Endothelial cell (in vitro differentiated cells): Measurements from ENCODE around the gene SPC25. TPM values are rescaled to one million over a fixed set of nuclear protein-coding genes. Genes with fewer than 3 reads are reported as not detected.

Source experiments
- DNase-seq: peaks from one replicate; pipeline ENCODE4 v3.0.0; 2021; ENCODE audit warnings: low spot score
- H3K27ac Mint-ChIP-seq: one replicate; pipeline ENCODE4 v1.8.0; 2021; ENCODE audit warnings: mixed read lengths, inconsistent platforms; ENCODE audit not compliant: unreplicated experiment
- H3K27me3 Mint-ChIP-seq: one replicate; pipeline ENCODE4 v1.8.0; 2021; ENCODE audit warnings: mild to moderate bottlenecking, moderate library complexity, mixed read lengths, inconsistent platforms; ENCODE audit not compliant: unreplicated experiment
- H3K36me3 Mint-ChIP-seq: one replicate; pipeline ENCODE4 v1.8.0; 2021; ENCODE audit warnings: mild to moderate bottlenecking, low read depth, mixed read lengths, inconsistent platforms; ENCODE audit not compliant: unreplicated experiment
- H3K4me1 Mint-ChIP-seq: one replicate; pipeline ENCODE4 v1.8.0; 2021; ENCODE audit warnings: mild to moderate bottlenecking, mixed read lengths, inconsistent platforms; ENCODE audit not compliant: unreplicated experiment
- H3K4me3 Mint-ChIP-seq: one replicate; pipeline ENCODE4 v1.8.0; 2021; ENCODE audit warnings: mild to moderate bottlenecking, mixed read lengths, inconsistent platforms; ENCODE audit not compliant: unreplicated experiment
- H3K9me3 Mint-ChIP-seq: one replicate; pipeline ENCODE4 v1.8.0; 2021; ENCODE audit warnings: mixed read lengths, inconsistent platforms; ENCODE audit not compliant: unreplicated experiment
- CTCF ChIP-seq: fragments of 200-600 bp; sonication (generic); IDR thresholded peaks from one replicate; pipeline ENCODE4 v1.5.0; 2021; ENCODE audit warnings: antibody characterized with exemption; ENCODE audit not compliant: unreplicated experiment
- total RNA-seq: library from RNA; stranded (reverse); fragmentation: NEBNext Ultra II Directional; extraction: Animal tissue kit (Norgen Biotek cat#: 25700); gene quantifications from one replicate; pipeline ENCODE4 v1.2.1, GENCODE V29; 2021; ENCODE audit not compliant: unreplicated experiment

The SPC25 gene
- total RNA-seq, 1 donor from 2014 or later = 6.2 TPM

GRCh38 chr2:168821577-168821976, 68.7 kb downstream of the SPC25 start:
- H3K27ac Mint-ChIP-seq = no peak overlapping the region
- H3K9me3 Mint-ChIP-seq = no peaks in the 10 kb centered on the region
- peaks cover 1% of the 10 kb centered on the region for H3K27me3 Mint-ChIP-seq
- peaks cover 1% of the 10 kb centered on the region for H3K4me1 Mint-ChIP-seq
- DNase-seq = no peak
- no peaks in the 10 kb centered on the region for H3K36me3 Mint-ChIP-seq
- H3K4me3 Mint-ChIP-seq = no peak overlapping the region
- no peak for TF ChIP-seq CTCF

Other genes starting within 250 kb of the SPC25 start
- not detected for gene NOSTRIN, start 87.8 kb downstream of the SPC25 start, total RNA-seq
- gene G6PC2, start 10.9 kb upstream of the SPC25 start, total RNA-seq = not detected
- gene ABCB11, start 140.9 kb upstream of the SPC25 start, total RNA-seq = 1.9 TPM
- gene DHRS9, start 179.1 kb upstream of the SPC25 start, total RNA-seq = not detected